Endothelial cell of umbilical vein (primary cell): ENCODE data around the gene OR2A14. TPM values are rescaled to one million over a fixed set of nuclear protein-coding genes. Genes with fewer than 3 reads are reported as not detected.

Experiments
- BruUV-seq: library from RNA; stranded (reverse); fragments of 400-500 nt; replicated peaks from 2 replicates; lab custom pipeline; 2021; lab: Mats Ljungman, UMichigan
- CTCF ChIA-PET: fragments of 300-600, 350-600 bp; sonication (Branson Sonifier 250); formaldehyde crosslinking; loops from one replicate; lab custom pipeline; 2021; ENCODE audit warnings: antibody characterized with exemption, inconsistent platforms; lab: Charles Lee
- POLR2A ChIA-PET: fragments of 300-600, 350-600 bp; sonication (Branson Sonifier 250); formaldehyde crosslinking; loops from one replicate; lab custom pipeline; 2021; ENCODE audit warnings: antibody characterized with exemption, inconsistent platforms; lab: Charles Lee
- DNase-seq: peaks from one replicate; pipeline ENCODE4 v3.0.0-alpha.2; 2011; ENCODE audit warnings: low read depth, low spot score
- FAIRE-seq: peaks from 2 replicates; lab custom pipeline; 2011; peaks lifted over from hg19 to GRCh38; lab: Jason Lieb, UNC
- H2AFZ ChIP-seq: 2 replicates; pipeline ENCODE4 v1.6.0; 2012; ENCODE audit warnings: low read depth, low read length, control low read depth, inconsistent platforms
- H3K27ac ChIP-seq: 2 replicates; pipeline ENCODE4 v1.5.1; 2011; ENCODE audit warnings: low read depth, mild to moderate bottlenecking, control low read depth, low read length, moderate library complexity; ENCODE audit not compliant: insufficient read depth
- H3K27me3 ChIP-seq, 2 experiments: 2 replicates each; pipeline versions ENCODE4 v1.6.0 to v1.6.1; 2011; ENCODE audit warnings: low read length in 2 of 2, mixed read lengths in 1 of 2; ENCODE audit not compliant: control insufficient read depth in 2 of 2, insufficient read depth in 2 of 2
- H3K36me3 ChIP-seq, 2 experiments: 2 replicates in 1 of 2; 3 replicates in 1 of 2; pipeline ENCODE4 v1.5.1; 2011; ENCODE audit warnings: low read length in 2 of 2, mild to moderate bottlenecking in 1 of 2, moderate library complexity in 1 of 2; ENCODE audit not compliant: control insufficient read depth in 2 of 2, insufficient read depth in 2 of 2; ENCODE audit errors: extremely low read depth in 1 of 2
- H3K4me1 ChIP-seq: 3 replicates; pipeline ENCODE4 v1.5.1; 2011; ENCODE audit warnings: mild to moderate bottlenecking, low read length; ENCODE audit not compliant: control insufficient read depth, insufficient read depth; ENCODE audit errors: extremely low read depth
- H3K4me2 ChIP-seq: 2 replicates; pipeline ENCODE4 v1.6.1; 2011; ENCODE audit warnings: low read length, control low read depth, mixed read lengths; ENCODE audit not compliant: insufficient read depth
- H3K4me3 ChIP-seq, 3 experiments: fragments of 200-600 bp in 1 of 3; sonication (generic), shearing (Covaris generic) in 1 of 3; replicated peaks in 1 of 3; 2 replicates each; pipeline ENCODE4 v1.5.1; 2011 to 2016; ENCODE audit warnings: control low read depth in 3 of 3, low read length in 3 of 3, mild to moderate bottlenecking in 2 of 3, inconsistent platforms in 1 of 3, low read depth in 1 of 3, moderate library complexity in 1 of 3; ENCODE audit not compliant: insufficient read depth in 1 of 3
- H3K79me2 ChIP-seq: 2 replicates; pipeline ENCODE4 v1.6.0; 2012; ENCODE audit warnings: low read length, inconsistent platforms; ENCODE audit not compliant: control insufficient read depth, insufficient read depth
- H3K9ac ChIP-seq: replicated peaks from 2 replicates; pipeline ENCODE3; 2011; ENCODE audit warnings: low read length, control low read depth; ENCODE audit not compliant: insufficient read depth; ENCODE audit errors: extremely low read depth
- H3K9me1 ChIP-seq: replicated peaks from 3 replicates; pipeline ENCODE4 v1.6.0; 2011; ENCODE audit warnings: mild to moderate bottlenecking, low read length; ENCODE audit not compliant: control insufficient read depth, insufficient read depth; ENCODE audit errors: extremely low read depth
- H3K9me3 ChIP-seq: replicated peaks from 2 replicates; pipeline ENCODE4 v1.5.1; 2012; ENCODE audit warnings: low read length, inconsistent platforms; ENCODE audit not compliant: control insufficient read depth, insufficient read depth
- H4K20me1 ChIP-seq: replicated peaks from 2 replicates; pipeline ENCODE3; 2011; ENCODE audit warnings: mild to moderate bottlenecking, low read length; ENCODE audit not compliant: control insufficient read depth, insufficient read depth; ENCODE audit errors: extremely low read depth
- EZH2 ChIP-seq: IDR thresholded peaks from 2 replicates; pipeline ENCODE4 v1.6.1; 2012; ENCODE audit warnings: borderline replicate concordance, low read depth, mild to moderate bottlenecking, moderate library complexity, low read length, inconsistent platforms; ENCODE audit not compliant: severe bottlenecking
- FOS ChIP-seq: IDR thresholded peaks from 2 replicates; pipeline ENCODE4 v1.6.1; 2011; ENCODE audit warnings: mild to moderate bottlenecking, low read length, moderate library complexity, borderline replicate concordance; ENCODE audit not compliant: insufficient read depth
- GATA2 ChIP-seq: IDR thresholded peaks from 2 replicates; pipeline ENCODE4 v1.7.0; 2011; ENCODE audit warnings: low read depth, mild to moderate bottlenecking, moderate library complexity, mixed read lengths, low read length; ENCODE audit not compliant: insufficient read length, insufficient read depth
- JUN ChIP-seq: IDR thresholded peaks from 2 replicates; pipeline ENCODE4 v1.6.1; 2011; ENCODE audit warnings: borderline replicate concordance, low read depth; ENCODE audit not compliant: insufficient read length, insufficient read depth
- MAX ChIP-seq: IDR thresholded peaks from 2 replicates; pipeline ENCODE4 v1.6.1; 2011; ENCODE audit not compliant: insufficient read depth, insufficient read length
- MYC ChIP-seq: IDR thresholded peaks from one replicate; pipeline ENCODE4 v1.6.1; 2011; ENCODE audit warnings: mild to moderate bottlenecking, low read depth, low read length
- POLR2A ChIP-seq: IDR thresholded peaks from 2 replicates; pipeline ENCODE4 v1.6.1; 2012; ENCODE audit warnings: low read depth, mild to moderate bottlenecking, control low read depth, low read length
- POLR2AphosphoS5 ChIP-seq: IDR thresholded peaks from 2 replicates; pipeline ENCODE4 v1.6.1; 2012; ENCODE audit warnings: low read depth, mild to moderate bottlenecking, control low read depth, low read length, moderate library complexity; ENCODE audit not compliant: insufficient read depth
- dilution Hi-C: fragments of 300-500 bp; cut with MboI; formaldehyde crosslinking; loops from one replicate; pipeline ENCODE4 v1.15.0; 2019; ENCODE audit warnings: low sequenced_read_pairs; ENCODE audit not compliant: extremely low pct_ligation_motif_present
- intact Hi-C: fragments of 100-400 bp; cut with micrococcal nuclease; formaldehyde crosslinking; loops from one replicate; pipeline ENCODE4 v1.10.0; 2022
- polyA plus RNA-seq, 4 experiments: library from polyadenylated mRNA; depleted of rRNA in 3 of 4; stranded (reverse) in 3 of 4; unstranded in 1 of 4; fragments of >200 nt; gene quantifications; 2 replicates each; pipeline versions ENCODE4 v1.2.1 to v1.2.3, GENCODE V29; 2011 to 2012; ENCODE audit warnings: missing spikeins in 1 of 4
- total RNA-seq: library from RNA; stranded (reverse); gene quantifications from 2 replicates; pipeline ENCODE4 v1.2.3, GENCODE V29; 2021
- TF ChIP-seq, protein P1 (sequence below), 2 donors: IDR thresholded peaks; 1 replicate in 1 of 2; 2 replicates in 1 of 2; pipeline ENCODE4 v1.5.1; 2011; ENCODE audit warnings: low read length in 2 of 2, mild to moderate bottlenecking in 2 of 2, moderate library complexity in 2 of 2, control low read depth in 1 of 2, inconsistent platforms in 1 of 2, low read depth in 1 of 2; ENCODE audit not compliant: insufficient read depth in 1 of 2; ENCODE audit errors: extremely low read depth in 1 of 2

The OR2A14 gene
- total and polyA plus RNA-seq, 2 donors (not counting 3 experiments of a cell fraction or from before 2014, with no cell fraction given): not detected

DNA sequence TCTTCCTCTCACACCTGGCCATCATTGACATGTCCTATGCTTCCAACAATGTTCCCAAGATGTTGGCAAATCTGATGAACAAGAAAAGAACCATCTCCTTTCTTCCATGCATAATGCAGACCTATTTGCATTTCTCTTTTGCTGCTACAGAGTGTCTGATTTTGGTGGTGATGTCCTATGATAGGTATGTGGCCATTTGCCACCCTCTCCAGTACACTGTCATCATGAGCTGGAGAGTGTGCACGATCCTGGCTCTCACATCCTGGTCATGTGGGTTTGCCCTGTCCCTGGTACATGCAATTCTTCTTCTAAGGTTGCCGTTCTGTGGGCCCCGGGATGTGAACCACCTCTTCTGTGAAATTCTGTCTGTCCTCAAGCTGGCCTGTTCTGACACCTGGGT lies 19.2 kb downstream of the OR2A14 start:
- H3K27me3 ChIP-seq: peaks cover 2% of the 10 kb centered on the region in 2 experiments
- POLR2A ChIA-PET: no interaction called here

GRCh38 chr7:144144426-144144825 lies 21.4 kb downstream of the OR2A14 start:
- Histone ChIP-seq H3K9me1 (no peaks in the 10 kb centered on the region), H3K36me3 (no peaks in the 10 kb centered on the region), H3K79me2 (no peaks in the 10 kb centered on the region), H3K4me3 (no peak overlapping the region), H3K4me1 (no peaks in the 10 kb centered on the region), H2AFZ (no peak overlapping the region), H4K20me1 (no peaks in the 10 kb centered on the region), H3K27ac (no peak overlapping the region), H3K4me2 (no peak overlapping the region), H3K9me3 (no peaks in the 10 kb centered on the region), H3K9ac (no peak overlapping the region), H3K27me3 (peaks cover 0 to 2% of the 10 kb centered on the region in 2 experiments)
- BruUV-seq: no TSS peak
- DNase-seq (no peak), FAIRE-seq (no peak)
- intact Hi-C loops: no loop called here
- dilution Hi-C loops: no loop called here
- TF ChIP-seq POLR2A (no peak), MYC (no peak), MAX (no peak), FOS (no peak), JUN (no peak), EZH2 (no peak), POLR2AphosphoS5 (no peak), GATA2 (no peak)
- TF ChIP-seq, protein P1, sequence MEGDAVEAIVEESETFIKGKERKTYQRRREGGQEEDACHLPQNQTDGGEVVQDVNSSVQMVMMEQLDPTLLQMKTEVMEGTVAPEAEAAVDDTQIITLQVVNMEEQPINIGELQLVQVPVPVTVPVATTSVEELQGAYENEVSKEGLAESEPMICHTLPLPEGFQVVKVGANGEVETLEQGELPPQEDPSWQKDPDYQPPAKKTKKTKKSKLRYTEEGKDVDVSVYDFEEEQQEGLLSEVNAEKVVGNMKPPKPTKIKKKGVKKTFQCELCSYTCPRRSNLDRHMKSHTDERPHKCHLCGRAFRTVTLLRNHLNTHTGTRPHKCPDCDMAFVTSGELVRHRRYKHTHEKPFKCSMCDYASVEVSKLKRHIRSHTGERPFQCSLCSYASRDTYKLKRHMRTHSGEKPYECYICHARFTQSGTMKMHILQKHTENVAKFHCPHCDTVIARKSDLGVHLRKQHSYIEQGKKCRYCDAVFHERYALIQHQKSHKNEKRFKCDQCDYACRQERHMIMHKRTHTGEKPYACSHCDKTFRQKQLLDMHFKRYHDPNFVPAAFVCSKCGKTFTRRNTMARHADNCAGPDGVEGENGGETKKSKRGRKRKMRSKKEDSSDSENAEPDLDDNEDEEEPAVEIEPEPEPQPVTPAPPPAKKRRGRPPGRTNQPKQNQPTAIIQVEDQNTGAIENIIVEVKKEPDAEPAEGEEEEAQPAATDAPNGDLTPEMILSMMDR (IDR thresholded peaks at IDR 0.05; ENCODE audit: extremely low read depth in 1 of 2, insufficient read depth in 1 of 2, low read depth in 1 of 2, low read length in 2 of 2): no peak
- POLR2A ChIA-PET: no interaction called here
- CTCF ChIA-PET: interaction anchor here (2.0 kb wide), 1 partner anchor 16 kb away, joined by 5 read pairs; no protein-coding TSS in a partner anchor

More for the DNA sequence above, 19.2 kb downstream of the OR2A14 start:
- no peak overlapping the region for H3K4me3 ChIP-seq
- FAIRE-seq: no peak
- H2AFZ ChIP-seq: no peak overlapping the region
- no TSS peak for BruUV-seq
- H3K27ac ChIP-seq: no peak overlapping the region
- H3K79me2 ChIP-seq: no peaks in the 10 kb centered on the region
- no peaks in the 10 kb centered on the region for H3K9me3 ChIP-seq
- H3K4me1 ChIP-seq: no peaks in the 10 kb centered on the region
- no peaks in the 10 kb centered on the region for H4K20me1 ChIP-seq
- no peaks in the 10 kb centered on the region for H3K36me3 ChIP-seq
- H3K9ac ChIP-seq: no peak overlapping the region
- CTCF ChIA-PET: interaction anchor here (2.6 kb wide), 1 partner anchor 14 kb away, joined by 12 read pairs; no protein-coding TSS in a partner anchor
- intact Hi-C loops: no loop called here
- TF ChIP-seq JUN: no peak
- TF ChIP-seq EZH2: no peak
- no peak for TF ChIP-seq POLR2A
- no peak for TF ChIP-seq MYC
- no peak for TF ChIP-seq POLR2AphosphoS5
- H3K4me2 ChIP-seq: no peak overlapping the region
- dilution Hi-C loops: no loop called here
- DNase-seq: no peak
- no peaks in the 10 kb centered on the region for H3K9me1 ChIP-seq
